Cardiac fibroblast (primary cell): ENCODE data around the gene UBE2E3.

Experiments
- DNase-seq, 2 donors: peaks; one replicate each; pipeline versions ENCODE4 v3.0.0 to v3.0.0-alpha.2; 2010; ENCODE audit warnings: low read depth in 2 of 2
- H3K4me3 ChIP-seq, 2 donors: replicated peaks in 1 of 2; 1 replicate in 1 of 2; 2 replicates in 1 of 2; pipeline ENCODE4 v1.5.1; 2011; ENCODE audit warnings: low read depth in 2 of 2, low read length in 2 of 2, mild to moderate bottlenecking in 2 of 2, moderate library complexity in 1 of 2
- CTCF ChIP-seq: IDR thresholded peaks from one replicate; pipeline ENCODE4 v1.5.1; 2011; ENCODE audit warnings: low read depth, mild to moderate bottlenecking, low read length, inconsistent platforms

Gene UBE2E3

DNA sequence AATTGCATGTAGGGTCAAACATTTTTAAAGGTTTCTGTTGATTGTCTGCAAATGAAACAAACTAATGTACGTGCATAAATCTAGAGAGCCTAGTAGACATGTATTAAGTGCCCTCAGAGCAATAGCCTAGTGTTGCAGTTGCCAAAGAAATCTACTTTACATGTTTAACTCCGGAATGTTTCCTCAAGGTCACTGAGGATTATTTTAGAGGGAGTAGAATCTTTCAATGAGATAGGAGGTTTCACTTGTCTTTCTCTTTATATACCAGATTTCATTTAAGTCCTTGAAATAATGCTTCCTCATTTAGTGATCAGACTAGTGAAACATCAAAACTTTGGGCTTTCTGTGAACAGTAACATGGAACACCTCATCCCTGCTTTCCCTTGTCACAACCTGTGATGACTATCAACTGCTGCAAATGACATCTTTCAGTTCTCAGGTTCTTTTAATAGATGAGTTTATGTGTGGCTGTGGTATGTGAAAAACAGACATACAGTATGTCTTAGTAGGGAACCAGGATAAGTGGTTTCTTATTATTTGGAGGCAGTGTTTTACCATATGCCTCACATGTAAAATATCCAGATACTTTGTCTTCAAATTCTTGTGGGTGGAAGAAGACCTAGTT is 5.5 kb downstream of the UBE2E3 start:
- no peak overlapping the region for H3K4me3 ChIP-seq
- TF ChIP-seq CTCF: no peak
- DNase-seq: no peak

- no peak for TF ChIP-seq CTCF
- no peak overlapping the region for H3K4me3 ChIP-seq
- DNase-seq: no peak
Measured at GRCh38 chr2:180987146-180987545, 6.7 kb downstream of the UBE2E3 start.

DNA sequence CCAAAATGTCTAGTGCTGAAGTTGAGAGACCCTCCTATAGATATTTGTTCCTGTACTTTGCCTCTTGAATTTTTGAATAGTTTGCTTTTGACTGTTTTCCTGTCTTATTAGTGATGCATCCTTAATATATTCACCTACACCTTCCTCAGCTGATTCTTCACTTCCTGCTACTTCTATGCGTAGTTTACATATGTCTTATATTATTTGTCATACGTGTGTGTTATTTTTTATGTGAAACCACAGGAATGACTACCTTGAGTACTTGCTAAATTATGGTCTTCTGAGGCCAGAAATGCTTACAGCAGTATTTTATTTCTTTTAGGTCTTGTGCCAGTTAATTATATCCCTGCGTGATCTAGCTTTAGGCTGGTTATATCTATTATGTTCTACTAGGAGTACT is 9.9 kb downstream of the UBE2E3 start:
- DNase-seq: peak in 1 of 2 donors; percentile 52
- H3K4me3 ChIP-seq: no peak overlapping the region
- TF ChIP-seq CTCF: no peak

DNA sequence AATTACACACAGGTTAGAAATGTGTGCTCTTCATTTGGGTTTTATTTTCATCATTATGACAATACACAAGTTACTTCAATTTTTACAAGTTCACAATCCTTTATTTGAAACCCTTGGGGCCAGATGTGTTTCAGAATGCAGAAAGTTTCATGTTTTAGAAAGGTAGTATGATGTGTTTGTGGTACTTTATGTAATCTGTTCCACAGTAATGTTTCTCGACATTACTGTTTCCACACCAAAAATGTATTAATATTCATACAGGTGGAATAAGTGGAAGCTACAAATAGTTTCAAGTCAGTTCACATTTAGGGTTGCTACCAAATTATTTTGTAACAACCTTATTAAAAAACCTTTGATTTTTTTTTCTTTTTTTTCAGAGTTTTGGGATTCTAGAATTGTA is 10.4 kb downstream of the UBE2E3 start:
- DNase-seq: no peak
- TF ChIP-seq CTCF: no peak
- H3K4me3 ChIP-seq: no peak overlapping the region

- no peak overlapping the region for H3K4me3 ChIP-seq
- TF ChIP-seq CTCF: no peak
- no peak for DNase-seq
Measured at GRCh38 chr2:180991361-180991760, 11.0 kb downstream of the UBE2E3 start.

DNA sequence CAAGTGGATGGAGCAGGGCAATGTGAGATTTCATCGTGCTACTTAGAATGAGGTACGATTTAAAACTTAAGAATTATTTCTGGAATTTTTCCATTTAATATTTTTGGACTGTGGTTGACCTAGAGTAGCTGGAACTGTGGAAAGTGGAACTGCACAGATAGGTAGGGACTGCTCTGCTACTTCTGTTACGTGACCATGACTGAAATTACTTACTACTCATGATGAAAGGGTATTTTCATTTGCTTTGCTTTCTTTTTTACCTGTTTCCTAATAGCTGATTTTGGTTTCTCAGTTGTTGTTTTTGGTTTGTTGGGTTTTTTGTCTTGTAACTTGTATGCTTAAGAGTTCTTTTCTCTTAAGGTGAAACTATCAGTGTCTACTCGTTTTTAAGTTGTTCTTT is 11.4 kb downstream of the UBE2E3 start:
- H3K4me3 ChIP-seq: no peak overlapping the region
- TF ChIP-seq CTCF: no peak
- DNase-seq: no peak

- TF ChIP-seq CTCF: no peak
- no peak for DNase-seq
- H3K4me3 ChIP-seq: no peak overlapping the region
Measured at GRCh38 chr2:180992994-180993393, 12.6 kb downstream of the UBE2E3 start.
